ENCODE results near the gene ZNF586. TPM values are rescaled to one million over a fixed set of nuclear protein-coding genes. Genes with fewer than 3 reads are reported as not detected.
"Not testable (repeated sequence)": the region's sequence is repeated elsewhere in the genome, so short reads cannot be mapped to it uniquely, and the experiment has no call there.

Gene ZNF586
- total RNA-seq, 3 donors from 2014 or later, result 14.7 to 17.6 (median 15.5) TPM

DNA sequence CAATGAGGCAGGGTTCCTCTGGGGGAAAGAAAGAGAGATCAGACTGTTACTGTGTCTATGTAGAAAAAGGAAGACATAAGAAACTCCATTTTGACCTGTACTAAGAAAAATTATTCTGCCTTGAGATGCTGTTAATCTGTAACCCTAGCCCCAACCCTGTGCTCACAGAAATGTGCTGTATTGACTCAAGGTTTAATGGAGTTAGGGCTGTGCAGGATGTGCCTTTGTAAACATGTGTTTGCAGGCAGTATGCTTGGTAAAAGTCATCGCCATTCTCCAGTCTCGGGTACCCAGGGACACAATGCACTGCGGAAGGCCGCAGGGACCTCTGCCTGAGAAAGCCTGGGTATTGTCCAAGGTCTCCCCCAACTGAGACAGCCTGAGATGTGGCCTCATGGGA is 54.1 kb downstream of the ZNF586 start:
- H3K36me3 Mint-ChIP-seq (ENCODE audit: insufficient read depth), result peaks cover 34% of the 10 kb centered on the region

DNA sequence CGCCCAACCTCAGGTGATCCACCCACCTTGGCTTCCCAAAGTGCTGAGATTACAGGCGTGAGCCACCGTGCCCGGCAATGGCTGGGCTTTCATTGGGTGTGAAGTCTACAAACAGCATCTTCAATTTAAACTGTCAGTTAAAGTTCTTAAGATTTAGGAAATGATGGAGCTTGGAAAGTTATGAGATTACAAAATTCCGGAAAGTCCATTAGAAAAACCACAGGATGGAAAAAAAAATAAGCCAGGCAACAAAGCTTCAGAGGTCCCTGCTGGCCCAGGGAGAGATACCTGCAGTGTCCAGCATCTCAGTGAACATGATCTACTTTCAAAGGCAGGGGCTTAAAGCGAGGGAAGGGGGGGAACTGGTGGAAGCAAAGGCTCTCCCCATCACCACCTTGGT is 56.0 kb downstream of the ZNF586 start:
- H3K9me3 Mint-ChIP-seq, result no peaks in the 10 kb centered on the region
- no peak overlapping the region for H3K4me3 Mint-ChIP-seq
- DNase-seq, result no peak
- ATAC-seq, result no peak
- no peaks in the 10 kb centered on the region for H3K27me3 Mint-ChIP-seq (ENCODE audit: low read depth)
- peaks cover 33% of the 10 kb centered on the region for H3K36me3 Mint-ChIP-seq (ENCODE audit: insufficient read depth)
- H3K4me1 Mint-ChIP-seq (ENCODE audit: low read depth), result peaks cover 55% of the 10 kb centered on the region

More for the DNA sequence above, 54.1 kb downstream of the ZNF586 start:
- H3K9me3 Mint-ChIP-seq; H3K27me3 Mint-ChIP-seq (ENCODE audit: low read depth); H3K4me3 Mint-ChIP-seq; DNase-seq; ATAC-seq: not testable (repeated sequence)
- H3K4me1 Mint-ChIP-seq (ENCODE audit: low read depth), result peaks cover 53% of the 10 kb centered on the region

GRCh38 chr19:57829316-57829715 is 59.8 kb downstream of the ZNF586 start:
- DNase-seq, result no peak
- no peak for ATAC-seq
- Mint-ChIP-seq H3K9me3 (no peaks in the 10 kb centered on the region), H3K27me3 (ENCODE audit: low read depth) (no peaks in the 10 kb centered on the region), H3K4me1 (ENCODE audit: low read depth) (peaks cover 26% of the 10 kb centered on the region), H3K36me3 (ENCODE audit: insufficient read depth) (peaks cover 27% of the 10 kb centered on the region), H3K4me3 (no peak overlapping the region)

DNA sequence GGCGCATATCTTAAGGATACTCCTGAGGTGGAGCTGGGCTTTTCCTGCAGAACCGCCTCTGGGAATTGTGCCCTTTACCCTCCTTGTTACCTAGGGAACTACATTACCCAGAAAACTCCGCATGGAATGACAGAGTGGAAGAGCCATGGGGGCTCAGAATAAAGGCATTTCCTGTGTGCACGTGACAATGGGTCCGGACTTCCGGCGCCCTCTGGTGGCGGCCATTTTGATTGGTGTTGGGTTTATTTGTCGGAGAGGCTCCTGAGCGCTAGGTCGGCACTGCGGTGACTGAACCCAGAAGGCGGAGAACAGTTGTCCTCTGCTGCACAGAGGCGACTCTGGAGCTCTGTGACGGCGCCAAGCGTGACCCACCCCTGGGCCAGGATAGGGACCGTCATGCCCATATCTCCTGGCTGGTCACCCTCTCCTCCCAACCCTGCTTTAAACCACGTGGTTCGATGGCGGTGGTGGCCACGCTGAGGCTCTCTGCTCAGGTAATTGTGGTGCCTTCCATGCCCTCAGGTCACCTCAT is 60.7 kb downstream of the ZNF586 start, which contains the start of gene ZNF587B:
ZNF587B (plus strand) TSS at position 229 of the 532 bp plus-strand sequence; CDS start at position 459, 230 bp downstream.
- no peaks in the 10 kb centered on the region for H3K27me3 Mint-ChIP-seq (ENCODE audit: low read depth)
- peak; percentile 52 to 65 for ATAC-seq
- H3K4me1 Mint-ChIP-seq (ENCODE audit: low read depth), result peaks cover 22% of the 10 kb centered on the region
- H3K9me3 Mint-ChIP-seq, result no peaks in the 10 kb centered on the region
- H3K36me3 Mint-ChIP-seq (ENCODE audit: insufficient read depth), result peaks cover 23% of the 10 kb centered on the region
- H3K4me3 Mint-ChIP-seq, result no peak within 1 kb of the TSS
- DNase-seq, result no peak

Other genes starting within 250 kb of the ZNF586 start
- 1 to 10 TPM; 3.2 to 4.1 (median 3.8) TPM for gene ZNF549, start 242.3 kb upstream of the ZNF586 start, total RNA-seq
- 10 to 100 TPM in 1 of 3 donors, 1 to 10 TPM in 2; 8.3 to 10.9 (median 8.7) TPM for gene ZNF550, start 209.8 kb upstream of the ZNF586 start, total RNA-seq
- 1 to 10 TPM; 2.8 to 2.9 (median 2.8) TPM for gene ZNF416, start 190.8 kb upstream of the ZNF586 start, total RNA-seq
- 1 to 10 TPM; 3.7 to 5.6 (median 5.1) TPM for gene ZIK1, start 185.5 kb upstream of the ZNF586 start, total RNA-seq
- gene ZNF530, start 169.8 kb upstream of the ZNF586 start, total RNA-seq, result 1 to 10 TPM; 4.7 to 7.7 (median 4.9) TPM
- 10 to 100 TPM; 13.7 to 18.9 (median 13.7) TPM for gene ZNF134, start 155.4 kb upstream of the ZNF586 start, total RNA-seq
- 1 to 10 TPM; 4.1 to 4.5 (median 4.4) TPM for gene ZNF211, start 136.5 kb upstream of the ZNF586 start, total RNA-seq
- gene ZSCAN4, start 100.7 kb upstream of the ZNF586 start, total RNA-seq, result not detected
- gene ZNF551, start 87.7 kb upstream of the ZNF586 start, total RNA-seq, result 1 to 10 TPM; 8.7 to 9.7 (median 9.2) TPM
- gene ZNF154, start 60.5 kb upstream of the ZNF586 start, total RNA-seq, result 1 to 10 TPM; 1.3 to 2.1 (median 1.6) TPM
- gene ZNF671, start 42.1 kb upstream of the ZNF586 start, total RNA-seq, result 1 to 10 TPM; 4.0 to 6.9 (median 5.9) TPM
- gene ZNF776, start 22.9 kb upstream of the ZNF586 start, total RNA-seq, result 1 to 10 TPM; 5.5 to 7.6 (median 5.7) TPM
- gene ZNF552, start 45.2 kb downstream of the ZNF586 start, total RNA-seq, result 1 to 10 TPM; 6.4 to 7.9 (median 6.6) TPM
- 10 to 100 TPM; 22.6 to 29.1 (median 27.9) TPM for gene ZNF587B, start 60.6 kb downstream of the ZNF586 start, total RNA-seq
- gene ZNF587, start 80.2 kb downstream of the ZNF586 start, total RNA-seq, result 10 to 100 TPM; 17.9 to 22.1 (median 20.8) TPM
- 10 to 100 TPM; 21.7 to 30.6 (median 22.0) TPM for gene ZNF814, start 119.4 kb downstream of the ZNF586 start, total RNA-seq
- gene ZNF417, start 146.9 kb downstream of the ZNF586 start, total RNA-seq, result 1 to 10 TPM; 4.7 to 6.8 (median 6.0) TPM
- gene ZNF418, start 165.7 kb downstream of the ZNF586 start, total RNA-seq, result 1 to 10 TPM; 1.5 to 1.8 (median 1.8) TPM
- 1 to 10 TPM; 4.7 to 6.4 (median 5.2) TPM for gene ZNF256, start 178.0 kb downstream of the ZNF586 start, total RNA-seq
- not detected for gene C19orf18, start 204.9 kb downstream of the ZNF586 start, total RNA-seq
- gene ZNF606, start 233.1 kb downstream of the ZNF586 start, total RNA-seq, result 1 to 10 TPM; 3.1 to 4.2 (median 4.0) TPM